ENCODE data around the gene MRPL41. TPM values are rescaled to one million over a fixed set of nuclear protein-coding genes. Genes with fewer than 3 reads are reported as not detected.
"Not testable (repeated sequence)": the region's sequence is repeated elsewhere in the genome, so short reads cannot be mapped to it uniquely, and the experiment has no call there.

The MRPL41 gene
- polyA plus RNA-seq, 6 donors from 2014 or later: 13.7 to 21.6 (median 19.9) TPM

- H3K27me3 Mint-ChIP-seq: no peaks in the 10 kb centered on the region
- peaks cover 0 to 3% (median 0%) of the 10 kb centered on the region in 7 donors for H3K9me3 Mint-ChIP-seq
- H3K4me3 Mint-ChIP-seq: no peak overlapping the region
- no peak overlapping the region for H3K27ac Mint-ChIP-seq
- peaks cover 0 to 3% of the 10 kb centered on the region in 2 donors for H3K36me3 Mint-ChIP-seq
- no peak for DNase-seq
- ATAC-seq (ENCODE audit: low read depth in 2 of 2): no peak
- H3K4me1 Mint-ChIP-seq: peaks cover 2 to 9% (median 8%) of the 10 kb centered on the region in 3 donors
These were observed 36.9 kb upstream of the MRPL41 start for GRCh38 chr9:137514691-137515337.

- no peak overlapping the region for H3K27ac Mint-ChIP-seq
- H3K27me3 Mint-ChIP-seq: no peaks in the 10 kb centered on the region
- peaks cover 0 to 3% (median 0%) of the 10 kb centered on the region in 7 donors for H3K9me3 Mint-ChIP-seq
- peaks cover 2 to 9% (median 8%) of the 10 kb centered on the region in 3 donors for H3K4me1 Mint-ChIP-seq
- H3K4me3 Mint-ChIP-seq: no peak overlapping the region
- H3K36me3 Mint-ChIP-seq: peaks cover 0 to 3% of the 10 kb centered on the region in 2 donors
- ATAC-seq (ENCODE audit: low read depth in 2 of 2) (no peak), DNase-seq (no peak)
These were observed 36.3 kb upstream of the MRPL41 start for GRCh38 chr9:137515338-137515724.

GRCh38 chr9:137516144-137516917 is 35.3 kb upstream of the MRPL41 start:
- Mint-ChIP-seq H3K36me3 (peaks cover 0 to 3% of the 10 kb centered on the region in 2 donors), H3K9me3 (peaks cover 0 to 2% (median 0%) of the 10 kb centered on the region in 7 donors), H3K27me3 (no peaks in the 10 kb centered on the region), H3K27ac (peak overlapping the region in 1 of 6 donors; percentile 36), H3K4me1 (peaks cover 2 to 9% (median 8%) of the 10 kb centered on the region in 3 donors), H3K4me3 (no peak overlapping the region)
- no peak for DNase-seq
- no peak for ATAC-seq (ENCODE audit: low read depth in 2 of 2)

GRCh38 chr9:137518661-137519459 is 32.8 kb upstream of the MRPL41 start:
- H3K9me3 Mint-ChIP-seq; H3K4me3 Mint-ChIP-seq; DNase-seq; H3K27me3 Mint-ChIP-seq; ATAC-seq (ENCODE audit: low read depth in 2 of 2); H3K4me1 Mint-ChIP-seq; H3K36me3 Mint-ChIP-seq: not testable (repeated sequence)
- H3K27ac Mint-ChIP-seq: peak overlapping the region in 1 of 6 donors; percentile 63

GRCh38 chr9:137519553-137519952 is 32.1 kb upstream of the MRPL41 start:
- Mint-ChIP-seq H3K27ac (peak overlapping the region in 2 of 6 donors; percentile 39 to 63), H3K9me3 (no peaks in the 10 kb centered on the region), H3K4me3 (no peak overlapping the region), H3K36me3 (no peaks in the 10 kb centered on the region), H3K27me3 (no peaks in the 10 kb centered on the region), H3K4me1 (peaks cover 0 to 3% (median 0%) of the 10 kb centered on the region in 3 donors)
- no peak for DNase-seq
- no peak for ATAC-seq (ENCODE audit: low read depth in 2 of 2)

- DNase-seq: no peak
- no peak for ATAC-seq (ENCODE audit: low read depth in 2 of 2)
- Mint-ChIP-seq H3K4me1 (peaks cover 0 to 7% (median 5%) of the 10 kb centered on the region in 3 donors), H3K9me3 (no peaks in the 10 kb centered on the region), H3K27ac (no peak overlapping the region), H3K36me3 (no peaks in the 10 kb centered on the region), H3K4me3 (no peak overlapping the region), H3K27me3 (no peaks in the 10 kb centered on the region)
These were observed 30.9 kb upstream of the MRPL41 start for GRCh38 chr9:137520614-137521404.

- DNase-seq (no peak), ATAC-seq (ENCODE audit: low read depth in 2 of 2) (no peak)
- H3K4me3 Mint-ChIP-seq: no peak overlapping the region
- H3K36me3 Mint-ChIP-seq: no peaks in the 10 kb centered on the region
- no peaks in the 10 kb centered on the region for H3K9me3 Mint-ChIP-seq
- H3K4me1 Mint-ChIP-seq: peaks cover 0 to 7% (median 5%) of the 10 kb centered on the region in 3 donors
- no peaks in the 10 kb centered on the region for H3K27me3 Mint-ChIP-seq
- no peak overlapping the region for H3K27ac Mint-ChIP-seq
These were observed 30.2 kb upstream of the MRPL41 start for GRCh38 chr9:137521405-137521985.

- H3K4me3 Mint-ChIP-seq: no peak overlapping the region
- H3K27ac Mint-ChIP-seq: no peak overlapping the region
- H3K9me3 Mint-ChIP-seq: no peaks in the 10 kb centered on the region
These were observed 28.8 kb upstream of the MRPL41 start for GRCh38 chr9:137522746-137523455.

GRCh38 chr9:137524161-137524980 is 27.3 kb upstream of the MRPL41 start:
- Mint-ChIP-seq H3K27ac (peak overlapping the region in 1 of 6 donors; percentile 42), H3K9me3 (no peaks in the 10 kb centered on the region), H3K4me3 (no peak overlapping the region), H3K27me3 (no peaks in the 10 kb centered on the region), H3K36me3 (no peaks in the 10 kb centered on the region), H3K4me1 (peaks cover 0 to 6% (median 5%) of the 10 kb centered on the region in 3 donors)
- DNase-seq (no peak), ATAC-seq (ENCODE audit: low read depth in 2 of 2) (no peak)

More at GRCh38 chr9:137522746-137523455, 28.8 kb upstream of the MRPL41 start:
- Mint-ChIP-seq H3K27me3 (no peaks in the 10 kb centered on the region), H3K36me3 (no peaks in the 10 kb centered on the region), H3K4me1 (peaks cover 0 to 7% (median 5%) of the 10 kb centered on the region in 3 donors)
- ATAC-seq (ENCODE audit: low read depth in 2 of 2) (no peak), DNase-seq (no peak)

- ATAC-seq (ENCODE audit: low read depth in 2 of 2) (no peak), DNase-seq (no peak)
- no peaks in the 10 kb centered on the region for H3K36me3 Mint-ChIP-seq
- H3K27me3 Mint-ChIP-seq: no peaks in the 10 kb centered on the region
- no peaks in the 10 kb centered on the region for H3K9me3 Mint-ChIP-seq
- peak overlapping the region in 2 of 6 donors; percentile 59 to 91 for H3K27ac Mint-ChIP-seq
- H3K4me1 Mint-ChIP-seq: peaks cover 0 to 5% (median 4%) of the 10 kb centered on the region in 3 donors
- peak overlapping the region in 1 of 8 donors; percentile 2 for H3K4me3 Mint-ChIP-seq
These were observed 26.7 kb upstream of the MRPL41 start for GRCh38 chr9:137524981-137525317.

GRCh38 chr9:137530331-137530730 is 21.3 kb upstream of the MRPL41 start:
- Mint-ChIP-seq H3K9me3 (peaks cover 0 to 8% (median 0%) of the 10 kb centered on the region in 7 donors), H3K4me3 (no peak overlapping the region), H3K27me3 (no peaks in the 10 kb centered on the region), H3K4me1 (peaks cover 23 to 29% (median 26%) of the 10 kb centered on the region in 3 donors), H3K27ac (peak overlapping the region in 1 of 6 donors; percentile 92), H3K36me3 (peaks cover 10% of the 10 kb centered on the region in 2 donors)
- DNase-seq (no peak), ATAC-seq (ENCODE audit: low read depth in 2 of 2) (no peak)

Data from naive B cell (primary cell).